Panc1 (cell line): ENCODE measurements around the gene CYP2R1. TPM values are rescaled to one million over a fixed set of nuclear protein-coding genes. Genes with fewer than 3 reads are reported as not detected.

ENCODE experiments used
- ATAC-seq: fragments of 200-7000 bp; cut with Tn5 transposase; 2 replicates; pipeline ENCODE4 v1.9.1; 2020; ENCODE audit warnings: mild to moderate bottlenecking, moderate library complexity
- BruUV-seq: library from RNA; stranded (reverse); fragments of 400-500 nt; replicated peaks from 2 replicates; lab custom pipeline; 2021; lab: Mats Ljungman, UMichigan
- CTCF ChIA-PET: fragments of 300-600 bp; sonication (Branson Sonifier 250); formaldehyde crosslinking; loops from one replicate; lab custom pipeline; 2022; ENCODE audit warnings: antibody characterized with exemption; lab: Charles Lee
- POLR2A ChIA-PET: fragments of 300-600 bp; sonication (Branson Sonifier 250); formaldehyde crosslinking; loops from one replicate; lab custom pipeline; 2022; ENCODE audit warnings: antibody characterized with exemption; lab: Charles Lee
- DNase-seq: peaks from one replicate; pipeline ENCODE4 v3.0.0-alpha.2; 2010; ENCODE audit warnings: low read depth, low spot score
- H3K27ac ChIP-seq: 2 replicates; pipeline ENCODE4 v1.5.1; 2011; ENCODE audit warnings: mild to moderate bottlenecking, low read length, inconsistent platforms
- H3K27me3 ChIP-seq: fragments of 200-500 bp; sonication (Bioruptor generic); 2 replicates; pipeline ENCODE4 v1.6.0; 2014; ENCODE audit warnings: low read length, inconsistent platforms; ENCODE audit not compliant: control insufficient read depth, insufficient read depth
- H3K36me3 ChIP-seq: fragments of 200-500 bp; sonication (Bioruptor generic); 2 replicates; pipeline ENCODE4 v1.5.1; 2014; ENCODE audit warnings: inconsistent platforms, mild to moderate bottlenecking, low read length, moderate library complexity; ENCODE audit not compliant: control insufficient read depth, insufficient read depth
- H3K4me1 ChIP-seq: 2 replicates; pipeline ENCODE4 v1.5.1; 2011; ENCODE audit warnings: inconsistent platforms, mild to moderate bottlenecking, low read length, moderate library complexity; ENCODE audit not compliant: control insufficient read depth, insufficient read depth
- H3K4me3 ChIP-seq, 2 experiments: 2 replicates each; pipeline ENCODE4 v1.5.1; 2011 to 2012; ENCODE audit warnings: low read depth in 2 of 2, low read length in 2 of 2, mild to moderate bottlenecking in 2 of 2, inconsistent platforms in 1 of 2, moderate library complexity in 1 of 2
- H3K9me3 ChIP-seq: fragments of 200-500 bp; sonication (Bioruptor generic); 2 replicates; pipeline ENCODE4 v1.5.1; 2014; ENCODE audit warnings: low read depth, mild to moderate bottlenecking, inconsistent platforms, low read length, moderate library complexity; ENCODE audit not compliant: control insufficient read depth, insufficient read depth
- POLR2AphosphoS5 ChIP-seq: IDR thresholded peaks from 2 replicates; pipeline ENCODE4 v1.6.1; 2012; ENCODE audit warnings: mild to moderate bottlenecking, low read depth, low read length, moderate library complexity
- SIN3A ChIP-seq: IDR thresholded peaks from 2 replicates; pipeline ENCODE4 v1.6.1; 2012; ENCODE audit warnings: low read depth, mild to moderate bottlenecking, low read length, moderate library complexity, borderline replicate concordance; ENCODE audit not compliant: insufficient read depth
- TCF7L2 ChIP-seq: IDR thresholded peaks from 2 replicates; pipeline ENCODE4 v1.6.1; 2011; ENCODE audit warnings: mild to moderate bottlenecking, low read depth, low read length, inconsistent platforms
- in situ Hi-C: cut with HindIII; loops from 2 replicates; pipeline ENCODE4 v1.10.0; 2016; ENCODE audit warnings: low sequenced_read_pairs, low pct_unique_long_range_greater_than_20kb
- intact Hi-C: fragments of 100-400 bp; cut with micrococcal nuclease; formaldehyde crosslinking; loops from one replicate; pipeline ENCODE4 v1.10.0; 2022; ENCODE audit not compliant: unreplicated experiment
- total RNA-seq: library from RNA; stranded (reverse); gene quantifications from one replicate; pipeline ENCODE4 v1.2.1, GENCODE V29; 2021; ENCODE audit not compliant: unreplicated experiment
- TF ChIP-seq, protein P1 (sequence below): fragments of 450-650 bp; IDR thresholded peaks from 2 replicates; pipeline ENCODE4 v1.5.1; 2017; ENCODE audit warnings: mild to moderate bottlenecking
- TF ChIP-seq, protein P2 (sequence below), 2 experiments: IDR thresholded peaks; 2 replicates each; pipeline ENCODE4 v1.6.1; 2011 to 2012; ENCODE audit warnings: low read depth in 2 of 2, control low read depth in 1 of 2, low read length in 1 of 2, mild to moderate bottlenecking in 1 of 2, moderate library complexity in 1 of 2; ENCODE audit not compliant: insufficient read depth in 1 of 2

The CYP2R1 gene
- total RNA-seq, 1 experiment from 2014 or later, result 11.2 TPM

DNA sequence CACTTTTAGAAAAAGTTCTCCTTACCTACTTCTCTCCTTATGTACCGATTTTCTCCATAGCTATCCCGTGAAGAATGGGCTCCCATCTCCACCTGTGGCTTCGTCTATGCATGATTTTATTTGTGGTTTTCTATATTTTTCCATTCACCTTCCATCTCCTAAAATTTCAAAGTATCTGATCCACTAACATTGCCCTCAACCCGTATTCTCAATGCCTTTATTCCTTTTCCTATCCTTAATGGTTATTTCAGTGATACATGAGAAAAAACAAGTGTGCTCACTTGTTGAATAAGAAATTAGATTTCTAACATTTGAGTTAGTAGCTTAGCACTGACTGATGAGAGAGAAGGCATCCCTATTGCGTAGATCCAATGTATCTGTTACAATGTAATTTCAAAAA lies 16.9 kb downstream of the CYP2R1 start:
- in situ Hi-C loops (no loop called here), intact Hi-C loops (no loop called here)
- POLR2A ChIA-PET, result no interaction called here

DNA sequence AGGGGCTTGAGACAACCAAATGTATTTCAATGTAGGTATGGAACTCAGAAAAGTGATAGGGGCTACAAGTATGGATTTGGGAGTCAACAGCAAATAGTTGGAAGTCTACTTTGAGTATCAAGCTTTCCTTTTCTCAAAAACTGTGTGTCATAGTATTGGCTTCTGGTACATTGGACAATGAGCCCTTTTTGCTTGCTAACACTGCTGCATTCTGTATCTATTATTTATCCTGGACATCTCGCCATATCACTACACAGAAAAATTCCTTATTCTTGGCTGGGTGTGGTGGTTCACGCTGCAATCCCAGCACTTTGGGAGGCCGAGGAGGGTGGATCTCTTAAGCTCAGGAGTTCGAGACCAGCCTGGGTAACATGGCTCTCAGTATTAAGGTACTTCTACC lies 18.4 kb downstream of the CYP2R1 start:
- TF ChIP-seq POLR2AphosphoS5 (no peak), TCF7L2 (no peak), SIN3A (no peak)
- TF ChIP-seq, protein P1, sequence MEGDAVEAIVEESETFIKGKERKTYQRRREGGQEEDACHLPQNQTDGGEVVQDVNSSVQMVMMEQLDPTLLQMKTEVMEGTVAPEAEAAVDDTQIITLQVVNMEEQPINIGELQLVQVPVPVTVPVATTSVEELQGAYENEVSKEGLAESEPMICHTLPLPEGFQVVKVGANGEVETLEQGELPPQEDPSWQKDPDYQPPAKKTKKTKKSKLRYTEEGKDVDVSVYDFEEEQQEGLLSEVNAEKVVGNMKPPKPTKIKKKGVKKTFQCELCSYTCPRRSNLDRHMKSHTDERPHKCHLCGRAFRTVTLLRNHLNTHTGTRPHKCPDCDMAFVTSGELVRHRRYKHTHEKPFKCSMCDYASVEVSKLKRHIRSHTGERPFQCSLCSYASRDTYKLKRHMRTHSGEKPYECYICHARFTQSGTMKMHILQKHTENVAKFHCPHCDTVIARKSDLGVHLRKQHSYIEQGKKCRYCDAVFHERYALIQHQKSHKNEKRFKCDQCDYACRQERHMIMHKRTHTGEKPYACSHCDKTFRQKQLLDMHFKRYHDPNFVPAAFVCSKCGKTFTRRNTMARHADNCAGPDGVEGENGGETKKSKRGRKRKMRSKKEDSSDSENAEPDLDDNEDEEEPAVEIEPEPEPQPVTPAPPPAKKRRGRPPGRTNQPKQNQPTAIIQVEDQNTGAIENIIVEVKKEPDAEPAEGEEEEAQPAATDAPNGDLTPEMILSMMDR, result no peak
- TF ChIP-seq, protein P2, sequence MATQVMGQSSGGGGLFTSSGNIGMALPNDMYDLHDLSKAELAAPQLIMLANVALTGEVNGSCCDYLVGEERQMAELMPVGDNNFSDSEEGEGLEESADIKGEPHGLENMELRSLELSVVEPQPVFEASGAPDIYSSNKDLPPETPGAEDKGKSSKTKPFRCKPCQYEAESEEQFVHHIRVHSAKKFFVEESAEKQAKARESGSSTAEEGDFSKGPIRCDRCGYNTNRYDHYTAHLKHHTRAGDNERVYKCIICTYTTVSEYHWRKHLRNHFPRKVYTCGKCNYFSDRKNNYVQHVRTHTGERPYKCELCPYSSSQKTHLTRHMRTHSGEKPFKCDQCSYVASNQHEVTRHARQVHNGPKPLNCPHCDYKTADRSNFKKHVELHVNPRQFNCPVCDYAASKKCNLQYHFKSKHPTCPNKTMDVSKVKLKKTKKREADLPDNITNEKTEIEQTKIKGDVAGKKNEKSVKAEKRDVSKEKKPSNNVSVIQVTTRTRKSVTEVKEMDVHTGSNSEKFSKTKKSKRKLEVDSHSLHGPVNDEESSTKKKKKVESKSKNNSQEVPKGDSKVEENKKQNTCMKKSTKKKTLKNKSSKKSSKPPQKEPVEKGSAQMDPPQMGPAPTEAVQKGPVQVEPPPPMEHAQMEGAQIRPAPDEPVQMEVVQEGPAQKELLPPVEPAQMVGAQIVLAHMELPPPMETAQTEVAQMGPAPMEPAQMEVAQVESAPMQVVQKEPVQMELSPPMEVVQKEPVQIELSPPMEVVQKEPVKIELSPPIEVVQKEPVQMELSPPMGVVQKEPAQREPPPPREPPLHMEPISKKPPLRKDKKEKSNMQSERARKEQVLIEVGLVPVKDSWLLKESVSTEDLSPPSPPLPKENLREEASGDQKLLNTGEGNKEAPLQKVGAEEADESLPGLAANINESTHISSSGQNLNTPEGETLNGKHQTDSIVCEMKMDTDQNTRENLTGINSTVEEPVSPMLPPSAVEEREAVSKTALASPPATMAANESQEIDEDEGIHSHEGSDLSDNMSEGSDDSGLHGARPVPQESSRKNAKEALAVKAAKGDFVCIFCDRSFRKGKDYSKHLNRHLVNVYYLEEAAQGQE (IDR thresholded peaks at IDR 0.05; ENCODE audit: insufficient read depth in 1 of 2, low read depth in 2 of 2, low read length in 1 of 2), result no peak

More for the DNA sequence above, 16.9 kb downstream of the CYP2R1 start:
- no peak overlapping the region for H3K4me3 ChIP-seq
- no peak for TF ChIP-seq POLR2AphosphoS5
- TF ChIP-seq SIN3A, result no peak
- TF ChIP-seq, protein P2 (IDR thresholded peaks at IDR 0.05; ENCODE audit: insufficient read depth in 1 of 2, low read depth in 2 of 2, low read length in 1 of 2), result no peak
- no peak for TF ChIP-seq TCF7L2
- TF ChIP-seq, protein P1, result no peak
- no peaks in the 10 kb centered on the region; the same call in 1 of the 2 replicates for H3K36me3 ChIP-seq
- H3K27ac ChIP-seq, result no peak overlapping the region
- CTCF ChIA-PET, result no interaction called here
- no peak for ATAC-seq
- no peaks in the 10 kb centered on the region for H3K4me1 ChIP-seq
- DNase-seq, result no peak
- no TSS peak for BruUV-seq
- H3K27me3 ChIP-seq, result no peaks in the 10 kb centered on the region
- H3K9me3 ChIP-seq, result no peaks in the 10 kb centered on the region

More for the DNA sequence above, 18.4 kb downstream of the CYP2R1 start:
- Histone ChIP-seq H3K4me3 (no peak overlapping the region), H3K27ac (no peak overlapping the region), H3K4me1 (no peaks in the 10 kb centered on the region), H3K36me3 (no peaks in the 10 kb centered on the region; the same call in 1 of the 2 replicates), H3K9me3 (no peaks in the 10 kb centered on the region), H3K27me3 (no peaks in the 10 kb centered on the region)
- in situ Hi-C loops, result no loop called here
- DNase-seq, result no peak
- POLR2A ChIA-PET, result no interaction called here
- no peak for ATAC-seq
- CTCF ChIA-PET, result no interaction called here
- intact Hi-C loops, result no loop called here
- no TSS peak for BruUV-seq
